Lower lobe of right lung (tissue), 2 donors: ENCODE results near the gene FUCA1. TPM values are rescaled to one million over a fixed set of nuclear protein-coding genes. Genes with fewer than 3 reads are reported as not detected.
A peak's percentile ranks its signal among the peaks of the same experiment; 100 is the strongest.

ENCODE experiments used
- ATAC-seq, 2 donors: fragments of 200-7000 bp; cut with Tn5 transposase; one replicate each; pipeline ENCODE4 v1.9.1; 2020 to 2022; ENCODE audit warnings: mild to moderate bottlenecking in 2 of 2, moderate library complexity in 2 of 2
- DNase-seq: peaks from one replicate; pipeline ENCODE4 v3.0.0-alpha.2; 2020
- H3K27ac ChIP-seq: fragments of 200-600 bp; one replicate; pipeline ENCODE4 v1.8.0; 2022
- H3K27me3 ChIP-seq: fragments of 200-600 bp; one replicate; pipeline ENCODE4 v1.8.0; 2022; ENCODE audit warnings: low read depth
- H3K36me3 ChIP-seq: fragments of 200-600 bp; one replicate; pipeline ENCODE4 v1.8.0; 2022; ENCODE audit warnings: mild to moderate bottlenecking
- H3K4me1 ChIP-seq: fragments of 200-600 bp; one replicate; pipeline ENCODE4 v1.8.0; 2022
- H3K4me3 ChIP-seq: fragments of 200-600 bp; one replicate; pipeline ENCODE4 v1.8.0; 2022; ENCODE audit warnings: mild to moderate bottlenecking
- H3K9me3 ChIP-seq: fragments of 200-600 bp; one replicate; pipeline ENCODE4 v1.8.0; 2022
- CTCF ChIP-seq: fragments of 200-600 bp; IDR thresholded peaks from one replicate; pipeline ENCODE4 v1.8.0; 2022; ENCODE audit warnings: antibody characterized with exemption, mild to moderate bottlenecking
- intact Hi-C: fragments of 100-400 bp; cut with DNase I; formaldehyde crosslinking; loops from one replicate; pipeline ENCODE4 v1.11.0; 2022
- total RNA-seq: library from RNA; stranded (reverse); fragmentation: NEBNext Ultra II Directional; extraction: Animal tissue kit (Norgen Biotek cat#: 25700); gene quantifications from one replicate; pipeline ENCODE4 v1.2.1, GENCODE V29; 2021
- donor health status: DM: no; HTN: yes; CAD: no; lungs with severe emphysema.

FUCA1 gene
- total RNA-seq, 1 donor from 2014 or later = 54.2 TPM

- Histone ChIP-seq H3K27ac (no peak overlapping the region), H3K4me1 (no peaks in the 10 kb centered on the region), H3K27me3 (no peaks in the 10 kb centered on the region), H3K4me3 (no peak overlapping the region), H3K9me3 (no peaks in the 10 kb centered on the region), H3K36me3 (peaks cover 86% of the 10 kb centered on the region)
- DNase-seq (no peak), ATAC-seq (no peak)
- intact Hi-C loops = no loop called here
- no peak for TF ChIP-seq CTCF
These were observed 51.2 kb downstream of the FUCA1 start for GRCh38 chr1:23816906-23817305.

- Histone ChIP-seq H3K9me3 (no peaks in the 10 kb centered on the region), H3K27me3 (no peaks in the 10 kb centered on the region), H3K36me3 (peaks cover 91% of the 10 kb centered on the region), H3K27ac (no peak overlapping the region), H3K4me1 (no peaks in the 10 kb centered on the region), H3K4me3 (no peak overlapping the region)
- DNase-seq (no peak), ATAC-seq (no peak)
- no peak for TF ChIP-seq CTCF
- intact Hi-C loops = no loop called here
These were observed 51.7 kb downstream of the FUCA1 start for GRCh38 chr1:23816361-23816760.

- peaks cover 13% of the 10 kb centered on the region for H3K4me1 ChIP-seq
- DNase-seq (no peak), ATAC-seq (no peak)
- peaks cover 81% of the 10 kb centered on the region for H3K36me3 ChIP-seq
- H3K27ac ChIP-seq = no peak overlapping the region
- TF ChIP-seq CTCF = no peak
- H3K9me3 ChIP-seq = no peaks in the 10 kb centered on the region
- H3K4me3 ChIP-seq = no peak overlapping the region
- intact Hi-C loops = no loop called here
- H3K27me3 ChIP-seq = no peaks in the 10 kb centered on the region
These were observed 54.1 kb downstream of the FUCA1 start for GRCh38 chr1:23814016-23814415.

- intact Hi-C loops = no loop called here
- peaks cover 71% of the 10 kb centered on the region for H3K36me3 ChIP-seq
- peak; percentile 87 to 90 for ATAC-seq
These were observed 57.1 kb downstream of the FUCA1 start for GRCh38 chr1:23810818-23811540.

GRCh38 chr1:23809751-23810171 is 58.3 kb downstream of the FUCA1 start:
- intact Hi-C loops = no loop called here
- peak overlapping the region; percentile 19 for H3K27ac ChIP-seq
- DNase-seq (peak; percentile 83), ATAC-seq (peak; percentile 93)
- H3K27me3 ChIP-seq = no peaks in the 10 kb centered on the region
- peak; percentile 86 for TF ChIP-seq CTCF
- no peak overlapping the region for H3K4me3 ChIP-seq
- H3K4me1 ChIP-seq = peaks cover 13% of the 10 kb centered on the region
- peaks cover 59% of the 10 kb centered on the region for H3K36me3 ChIP-seq
- H3K9me3 ChIP-seq = no peaks in the 10 kb centered on the region

More at GRCh38 chr1:23810818-23811540, 57.1 kb downstream of the FUCA1 start:
- Histone ChIP-seq H3K27me3 (no peaks in the 10 kb centered on the region), H3K27ac (no peak overlapping the region), H3K4me3 (no peak overlapping the region), H3K9me3 (no peaks in the 10 kb centered on the region), H3K4me1 (peaks cover 13% of the 10 kb centered on the region)
- TF ChIP-seq CTCF = peak; percentile 65
- DNase-seq = peak; percentile 73
